Limb (tissue), 2 donors: ENCODE measurements around the gene COBL.

Experiments
- DNase-seq, 2 donors: peaks; one replicate each; pipeline ENCODE4 v3.0.0-alpha.2; 2016; ENCODE audit errors: extremely low spot score in 2 of 2

Gene COBL

GRCh38 chr7:51027106-51027934, 289.3 kb downstream of the COBL start:
- peak in 1 of 2 donors; percentile 21 for DNase-seq

- DNase-seq = no peak
Measured at GRCh38 chr7:51026341-51026740, 290.3 kb downstream of the COBL start.

GRCh38 chr7:51025668-51026067, 290.9 kb downstream of the COBL start:
- DNase-seq = no peak

- peak in 1 of 2 donors; percentile 14 for DNase-seq
Measured at GRCh38 chr7:51024867-51025266, 291.7 kb downstream of the COBL start.

- peak in 1 of 2 donors; percentile 20 for DNase-seq
Measured at GRCh38 chr7:51023547-51023946, 293.1 kb downstream of the COBL start.

GRCh38 chr7:51022821-51023220, 293.8 kb downstream of the COBL start:
- no peak for DNase-seq

- DNase-seq = peak in 1 of 2 donors; percentile 16
Measured at GRCh38 chr7:51021906-51022570, 294.6 kb downstream of the COBL start.

GRCh38 chr7:51020944-51021343, 295.7 kb downstream of the COBL start:
- no peak for DNase-seq

- peak in 1 of 2 donors; percentile 16 for DNase-seq
Measured at GRCh38 chr7:51019891-51020870, 296.4 kb downstream of the COBL start.

GRCh38 chr7:51019191-51019844, 297.3 kb downstream of the COBL start:
- peak in 1 of 2 donors; percentile 16 for DNase-seq

- peak in 1 of 2 donors; percentile 13 for DNase-seq
Measured at GRCh38 chr7:51017576-51018535, 298.8 kb downstream of the COBL start.

GRCh38 chr7:51016546-51016945, 300.1 kb downstream of the COBL start:
- no peak for DNase-seq

GRCh38 chr7:51015581-51015980, 301.0 kb downstream of the COBL start:
- DNase-seq = no peak

GRCh38 chr7:51014811-51015210, 301.8 kb downstream of the COBL start:
- peak in 1 of 2 donors; percentile 26 for DNase-seq

GRCh38 chr7:51013861-51014511, 302.6 kb downstream of the COBL start:
- peak in 1 of 2 donors; percentile 18 for DNase-seq

- no peak for DNase-seq
Measured at GRCh38 chr7:51013218-51013786, 303.3 kb downstream of the COBL start.

GRCh38 chr7:51012569-51013217, 303.9 kb downstream of the COBL start:
- DNase-seq = no peak

- no peak for DNase-seq
Measured at GRCh38 chr7:51011710-51012350, 304.8 kb downstream of the COBL start.
